ENCODE measurements around the gene RNF103.
"Not testable (repeated sequence)": the region's sequence is repeated elsewhere in the genome, so short reads cannot be mapped to it uniquely, and the experiment has no call there.

Gene RNF103, protein sequence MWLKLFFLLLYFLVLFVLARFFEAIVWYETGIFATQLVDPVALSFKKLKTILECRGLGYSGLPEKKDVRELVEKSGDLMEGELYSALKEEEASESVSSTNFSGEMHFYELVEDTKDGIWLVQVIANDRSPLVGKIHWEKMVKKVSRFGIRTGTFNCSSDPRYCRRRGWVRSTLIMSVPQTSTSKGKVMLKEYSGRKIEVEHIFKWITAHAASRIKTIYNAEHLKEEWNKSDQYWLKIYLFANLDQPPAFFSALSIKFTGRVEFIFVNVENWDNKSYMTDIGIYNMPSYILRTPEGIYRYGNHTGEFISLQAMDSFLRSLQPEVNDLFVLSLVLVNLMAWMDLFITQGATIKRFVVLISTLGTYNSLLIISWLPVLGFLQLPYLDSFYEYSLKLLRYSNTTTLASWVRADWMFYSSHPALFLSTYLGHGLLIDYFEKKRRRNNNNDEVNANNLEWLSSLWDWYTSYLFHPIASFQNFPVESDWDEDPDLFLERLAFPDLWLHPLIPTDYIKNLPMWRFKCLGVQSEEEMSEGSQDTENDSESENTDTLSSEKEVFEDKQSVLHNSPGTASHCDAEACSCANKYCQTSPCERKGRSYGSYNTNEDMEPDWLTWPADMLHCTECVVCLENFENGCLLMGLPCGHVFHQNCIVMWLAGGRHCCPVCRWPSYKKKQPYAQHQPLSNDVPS

DNA sequence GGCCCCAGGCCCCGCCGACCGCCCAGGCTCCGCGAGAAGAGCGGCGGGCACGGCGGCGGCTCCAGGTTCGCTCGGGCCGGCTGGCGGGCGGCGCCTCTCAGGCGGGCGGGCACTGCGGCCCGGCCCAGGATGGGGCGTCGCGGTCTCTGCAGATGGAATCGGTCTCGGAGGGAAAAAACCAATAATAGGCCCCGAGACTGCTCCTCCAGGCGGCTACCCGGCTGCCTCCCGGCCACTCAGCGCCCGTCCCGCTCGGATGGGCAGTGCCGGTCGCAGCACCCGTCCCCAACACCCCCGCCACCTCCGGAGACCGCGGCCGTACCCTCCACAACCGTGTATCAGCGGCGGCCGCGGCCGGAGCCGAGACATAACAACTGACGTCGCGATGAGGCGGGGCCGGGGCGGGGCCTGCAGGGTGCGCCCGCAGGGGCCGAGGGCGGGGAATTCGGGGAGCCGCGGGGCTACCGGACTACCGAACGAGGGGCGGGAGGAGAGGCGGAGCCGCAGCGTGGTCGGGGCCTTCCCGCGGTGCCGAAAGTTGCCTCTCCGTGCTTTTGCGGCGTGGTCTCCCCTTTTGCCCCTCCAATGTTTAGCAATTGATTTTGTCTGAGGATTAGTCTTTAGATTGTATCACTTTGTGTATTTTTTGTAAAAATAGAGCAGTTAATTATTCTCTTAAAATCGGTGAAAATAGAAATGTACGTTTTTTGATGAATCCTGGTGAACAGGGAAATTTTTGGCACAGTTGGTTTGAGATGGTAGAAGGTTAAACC lies at the start of gene RNF103:
Gene RNF103, minus strand, starts transcription at position 372 of the 773 bp plus-strand sequence. CDS start 979 bp downstream, outside the sequence.
- DNase-seq, result peak; percentile 80

GRCh38 chr2:86673011-86673410 lies 49.3 kb upstream of the RNF103 start:
- no peak for DNase-seq

DNA sequence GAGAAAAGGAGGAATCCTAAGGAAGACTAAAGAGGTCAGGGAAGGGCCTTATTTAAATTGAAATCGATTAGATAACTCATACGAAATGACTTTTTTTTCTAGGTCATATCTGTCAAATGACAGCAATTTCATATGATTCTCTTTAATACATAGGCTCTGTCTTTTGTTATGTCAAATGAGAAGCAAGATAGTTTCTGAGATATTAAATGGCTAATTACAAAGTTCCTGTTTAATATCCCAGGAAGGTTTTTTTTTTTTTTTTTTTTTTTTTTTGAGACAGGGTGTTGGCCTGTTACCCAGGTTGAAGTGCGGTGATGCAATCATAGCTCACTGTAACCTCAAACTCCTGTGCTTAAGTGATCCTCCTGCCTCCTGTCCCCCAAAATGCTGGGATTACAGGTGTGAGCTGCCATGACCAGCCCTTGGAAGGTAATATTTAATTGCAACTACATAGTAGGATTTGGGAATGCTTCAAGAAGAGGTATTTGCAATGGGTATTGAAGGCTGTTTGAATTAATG lies 48.4 kb upstream of the RNF103 start:
- DNase-seq, result no peak

DNA sequence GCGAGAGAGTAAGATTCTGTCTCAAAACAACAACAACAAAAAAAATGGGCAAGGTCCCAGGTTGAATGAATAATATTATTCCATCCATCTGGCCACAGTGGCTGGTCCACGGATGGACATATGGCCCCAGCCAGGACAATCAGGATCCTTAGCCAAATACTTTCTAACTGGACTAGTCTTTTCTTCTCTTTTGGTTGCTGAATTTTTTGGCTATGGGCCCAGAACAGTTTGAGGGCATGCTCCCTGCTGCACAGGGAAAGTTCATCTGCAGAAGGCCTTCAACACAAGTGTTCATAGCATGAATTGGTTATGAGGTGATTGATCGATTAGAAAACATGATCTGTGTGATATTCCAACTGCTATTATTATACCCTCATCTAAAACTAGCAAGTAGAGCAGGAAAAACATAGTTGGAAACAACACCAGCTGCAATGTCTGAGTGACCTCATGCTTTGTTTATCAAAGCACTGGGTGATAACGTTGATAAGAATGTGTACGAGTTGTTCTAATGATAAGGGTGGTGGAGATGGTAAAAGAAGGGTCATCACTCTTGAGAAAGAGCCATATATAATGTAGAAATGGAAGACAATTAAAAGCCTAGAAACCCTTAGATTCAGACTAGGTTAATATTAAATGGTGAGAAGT lies 47.8 kb upstream of the RNF103 start:
- no peak for DNase-seq

DNA sequence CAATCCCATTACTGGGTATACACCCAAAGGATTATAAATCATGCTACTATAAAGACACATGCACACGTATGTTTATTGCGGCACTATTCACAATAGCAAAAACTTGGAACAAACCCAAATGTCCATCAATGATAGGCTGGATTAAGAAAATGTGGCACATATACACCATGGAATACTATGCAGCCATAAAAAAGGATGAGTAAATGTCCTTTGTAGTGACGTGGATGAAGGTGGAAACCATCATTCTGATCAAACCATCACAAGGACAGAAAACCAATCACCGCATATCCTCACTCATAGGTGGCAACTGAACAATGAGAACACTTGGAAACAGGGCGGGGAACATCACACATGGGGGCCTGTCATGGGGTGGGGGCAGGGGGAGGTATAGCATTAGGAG lies 45.7 kb upstream of the RNF103 start:
- DNase-seq, result not testable (repeated sequence)

GRCh38 chr2:86661333-86661732 lies 37.7 kb upstream of the RNF103 start:
- DNase-seq, result no peak

DNA sequence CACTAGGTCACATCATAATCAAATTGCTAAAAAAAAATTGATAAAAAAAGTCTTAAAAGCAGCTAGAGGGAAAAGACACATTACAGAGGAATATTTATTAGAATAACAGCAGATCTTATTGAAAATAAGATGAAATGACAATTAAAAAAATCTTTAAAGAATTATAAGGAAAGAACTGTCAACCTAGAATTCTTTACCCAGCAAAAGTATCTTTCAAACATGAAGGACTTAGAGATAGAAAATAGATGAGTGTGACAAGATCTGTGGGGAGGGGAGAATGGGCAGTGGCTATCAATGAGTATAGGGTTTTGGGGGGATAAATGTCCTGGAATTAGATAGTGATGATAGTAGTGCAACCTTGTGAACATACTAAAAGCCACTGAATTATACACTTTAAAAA lies 26.5 kb upstream of the RNF103 start:
- DNase-seq, result no peak

DNA sequence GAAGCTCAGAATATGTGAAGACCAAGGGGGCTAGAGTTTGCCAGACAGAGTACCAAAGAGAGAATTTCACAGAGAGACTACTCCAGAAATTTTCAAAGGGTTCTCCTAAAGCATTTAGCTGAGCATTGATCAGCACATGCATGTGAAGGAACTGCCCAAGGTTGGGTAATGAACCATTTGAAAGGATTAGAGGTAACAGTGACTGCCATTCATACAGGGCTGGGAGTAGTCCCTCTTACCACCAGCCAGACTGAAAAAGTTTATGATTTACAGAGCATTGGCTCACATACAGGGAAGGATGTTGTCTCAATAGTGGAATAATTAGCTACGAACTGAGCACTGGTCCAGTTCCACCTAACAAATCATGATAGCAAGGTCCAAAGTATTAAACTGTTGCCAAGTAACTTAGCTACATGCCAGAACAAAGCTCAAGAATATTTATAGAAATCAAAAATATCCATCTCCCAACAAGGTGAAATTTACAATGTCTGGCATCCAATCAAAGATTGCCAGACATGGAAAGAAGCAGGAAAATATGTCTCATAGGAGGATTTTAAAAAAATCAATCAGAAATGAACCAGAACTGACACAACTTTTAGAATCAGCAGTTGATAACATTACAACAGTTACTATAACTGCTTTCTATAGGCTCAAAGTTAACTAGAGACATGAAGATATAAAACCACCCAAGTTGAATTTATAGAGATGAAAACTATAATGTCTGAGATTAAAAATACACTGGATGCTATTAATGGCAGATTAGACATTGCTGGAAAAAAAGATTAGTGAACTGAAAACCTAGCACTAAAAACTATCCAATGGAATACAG lies 25.7 kb upstream of the RNF103 start:
- DNase-seq, result no peak

GRCh38 chr2:86648681-86649080 lies 25.0 kb upstream of the RNF103 start:
- no peak for DNase-seq

DNA sequence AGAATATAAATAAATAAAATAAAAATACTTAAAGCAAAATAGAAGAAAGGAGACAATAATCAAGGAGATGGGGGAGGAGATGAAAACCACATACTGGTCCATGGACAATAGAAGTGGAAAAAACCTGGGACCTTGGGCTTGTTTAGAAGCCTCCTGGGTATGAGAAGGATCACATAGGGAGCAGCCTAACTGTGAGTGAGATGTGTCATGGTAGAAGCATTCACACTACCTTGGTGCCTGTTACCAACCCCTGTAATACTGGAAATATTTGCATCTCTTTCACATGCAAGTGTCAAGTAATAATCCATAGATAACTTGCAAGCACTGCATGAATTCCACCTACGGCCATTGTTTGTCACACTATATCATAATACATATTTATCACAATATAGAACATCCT lies 23.2 kb upstream of the RNF103 start:
- no peak for DNase-seq

- no peak for DNase-seq
Measured at GRCh38 chr2:86646329-86646728, 22.7 kb upstream of the RNF103 start.

DNA sequence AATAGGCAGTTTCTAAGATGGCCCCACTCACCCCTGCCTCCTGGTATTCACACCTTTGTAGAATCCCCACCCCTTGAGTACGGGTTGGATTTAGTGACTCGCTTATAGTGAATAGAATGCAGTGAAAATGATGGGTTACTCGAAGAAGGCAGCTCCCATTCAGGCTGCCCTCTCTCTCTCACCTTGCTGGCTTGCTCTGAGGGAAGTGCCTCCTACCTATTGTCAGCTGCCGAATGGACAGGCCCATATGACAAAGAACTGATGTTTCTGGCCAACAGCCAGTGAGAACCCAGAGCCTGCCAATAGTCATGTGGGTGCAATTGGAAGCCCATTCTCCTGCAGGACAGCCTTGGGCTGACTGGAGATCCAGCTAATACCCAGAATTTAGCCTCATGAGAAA lies 22.1 kb upstream of the RNF103 start:
- no peak for DNase-seq

GRCh38 chr2:86638712-86639111 lies 15.0 kb upstream of the RNF103 start:
- no peak for DNase-seq

GRCh38 chr2:86636842-86637241 lies 13.2 kb upstream of the RNF103 start:
- DNase-seq, result no peak

GRCh38 chr2:86634352-86634751 lies 10.7 kb upstream of the RNF103 start:
- DNase-seq, result no peak

DNA sequence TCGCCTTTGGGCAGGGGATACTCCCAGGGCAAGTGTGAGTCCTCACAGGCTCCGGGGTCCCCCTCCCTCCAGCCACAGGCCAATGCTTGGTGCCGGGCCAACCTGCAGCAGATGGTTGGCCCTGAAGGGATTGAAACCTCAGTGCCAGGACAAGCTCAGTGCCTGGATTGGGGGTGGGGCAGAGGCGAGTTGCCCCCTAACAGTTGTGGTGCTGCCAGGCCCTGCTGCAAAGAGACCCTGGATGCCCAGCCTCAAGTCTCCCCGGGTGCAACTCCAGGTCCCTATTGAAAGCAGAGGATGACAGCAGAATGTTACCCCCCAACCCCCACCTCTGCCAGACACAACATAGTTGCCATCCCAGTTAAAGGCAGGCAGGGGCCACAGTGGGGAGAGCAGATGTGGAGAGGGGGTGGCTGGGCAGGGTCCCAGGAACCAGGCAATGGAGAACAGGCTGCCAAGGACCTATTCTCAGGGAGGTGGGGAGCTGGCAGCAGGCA lies 9.5 kb upstream of the RNF103 start:
- DNase-seq, result no peak

DNA sequence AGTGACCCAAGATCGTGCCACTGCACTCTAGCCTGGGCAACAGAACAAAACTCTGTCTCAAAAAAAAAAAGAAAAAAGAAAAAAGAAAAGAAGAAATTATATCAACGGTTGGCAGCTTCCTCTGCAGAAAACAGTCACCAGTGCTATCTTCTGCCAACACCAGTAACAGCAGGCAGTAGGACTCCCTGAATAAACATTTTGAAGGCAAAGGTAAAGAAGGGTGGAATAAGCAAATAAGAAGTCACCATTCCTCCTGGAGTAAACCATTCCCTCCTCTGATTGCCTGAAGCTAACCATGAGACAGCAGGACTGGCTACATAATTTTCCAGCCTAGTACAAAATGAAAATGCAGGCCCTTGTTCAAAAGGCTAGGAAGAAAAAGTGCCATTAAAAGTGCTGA lies 9.0 kb upstream of the RNF103 start:
- no peak for DNase-seq

- DNase-seq, result no peak
Measured at GRCh38 chr2:86631846-86632485, 8.3 kb upstream of the RNF103 start.

DNA sequence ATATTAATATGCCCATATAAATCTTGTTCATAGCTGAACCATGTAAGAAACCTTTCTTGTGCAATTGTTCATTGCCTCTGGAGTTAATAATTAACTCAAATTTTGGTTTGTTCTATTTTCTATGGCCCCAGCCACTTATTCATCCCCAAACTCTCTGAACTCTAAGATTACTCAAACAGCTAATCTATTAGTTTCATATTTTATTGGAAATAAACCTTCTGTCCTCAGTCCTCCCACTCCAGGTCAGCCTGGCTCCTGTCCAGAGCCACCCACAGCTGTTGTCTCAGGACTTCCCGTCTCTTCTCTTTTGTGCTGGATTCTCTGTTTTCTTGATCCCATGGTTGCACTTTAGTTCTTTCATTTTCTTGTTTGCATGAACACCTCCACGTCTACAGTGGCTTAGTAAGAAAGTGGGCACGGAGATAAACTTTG lies 4.4 kb upstream of the RNF103 start:
- DNase-seq, result no peak

GRCh38 chr2:86627550-86627949 lies 3.9 kb upstream of the RNF103 start:
- no peak for DNase-seq

DNA sequence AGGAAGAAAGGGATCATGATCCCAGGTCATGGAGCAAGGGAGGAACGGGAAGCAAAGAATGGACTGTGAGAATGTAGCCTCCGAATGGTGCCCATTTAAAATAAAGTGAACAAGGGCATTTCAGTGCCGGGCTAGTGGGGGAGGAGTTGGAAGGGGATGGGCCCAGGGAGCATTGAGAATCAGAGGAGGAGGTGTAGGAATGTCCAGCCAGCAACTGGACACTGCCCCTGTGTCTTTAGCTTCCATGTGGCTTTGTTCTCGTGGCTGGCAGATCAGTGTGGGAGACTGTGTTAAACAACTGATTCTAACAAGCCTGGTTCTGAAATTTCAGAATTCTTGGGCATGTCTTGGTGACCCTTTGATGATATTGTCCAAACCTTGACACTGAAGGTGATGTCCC lies 1.4 kb upstream of the RNF103 start:
- DNase-seq, result no peak

DNA sequence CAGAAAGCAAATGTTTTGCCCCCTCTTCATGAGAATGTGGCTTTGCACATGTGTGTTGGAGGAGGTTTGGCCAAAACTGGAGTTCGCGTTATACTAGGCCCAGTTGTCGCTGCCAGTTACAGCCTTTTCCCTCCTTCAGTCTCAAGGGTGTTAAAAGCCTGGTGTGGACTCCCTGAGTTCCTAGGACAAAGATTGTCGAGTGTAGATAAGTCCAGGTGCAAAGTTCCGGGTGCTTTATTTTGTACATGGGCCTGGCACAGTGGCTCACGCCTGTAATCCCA lies 542 bp upstream of the RNF103 start:
- DNase-seq, result no peak
